ENCODE results near the gene TUBB3. TPM values are rescaled to one million over a fixed set of nuclear protein-coding genes. Genes with fewer than 3 reads are reported as not detected.
A peak's percentile ranks its signal among the peaks of the same experiment; 100 is the strongest.

TUBB3 gene
- total RNA-seq, 1 donor from 2014 or later: 459 TPM

- Histone ChIP-seq H3K36me3 (ENCODE audit: insufficient read depth, low read length) (peaks cover 11% of the 10 kb centered on the region), H3K4me1 (ENCODE audit: insufficient read depth, low read length) (peaks cover 20% of the 10 kb centered on the region), H2AFZ (ENCODE audit: low read depth, low read length) (no peak overlapping the region), H3K9me3 (ENCODE audit: insufficient read depth, low read depth, low read length) (peaks cover 13% of the 10 kb centered on the region), H3K27me3 (ENCODE audit: insufficient read depth, low read length) (no peaks in the 10 kb centered on the region), H3K4me2 (ENCODE audit: low read length) (peak overlapping the region; percentile 93), H3K27ac (ENCODE audit: low read depth, low read length) (no peak overlapping the region), H3K79me2 (ENCODE audit: insufficient read depth, low read length) (peaks cover 79% of the 10 kb centered on the region), H3K4me3 (ENCODE audit: insufficient read depth, low read depth, low read length) (peak overlapping the region; percentile 86), H3K9ac (ENCODE audit: low read length) (peak overlapping the region; percentile 95), H4K20me1 (ENCODE audit: insufficient read depth, low read length) (peaks cover 32% of the 10 kb centered on the region)
- Mint-ChIP-seq H3K27ac (ENCODE audit: unreplicated experiment) (peak overlapping the region; percentile 51), H3K9me3 (ENCODE audit: unreplicated experiment) (peaks cover 11% of the 10 kb centered on the region), H3K27me3 (ENCODE audit: low read depth, unreplicated experiment) (no peaks in the 10 kb centered on the region), H3K36me3 (ENCODE audit: low read depth, unreplicated experiment) (peaks cover 15% of the 10 kb centered on the region), H3K4me3 (ENCODE audit: unreplicated experiment) (peak overlapping the region; percentile 98), H3K4me1 (ENCODE audit: low read depth, unreplicated experiment) (peaks cover 14% of the 10 kb centered on the region)
- TF ChIP-seq CTCF (IDR thresholded peaks at IDR 0.05; ENCODE audit: insufficient read depth, low read depth, low read length): no peak
- TF ChIP-seq EZH2 (IDR thresholded peaks at IDR 0.05; ENCODE audit: insufficient read depth, low read length): no peak
- FAIRE-seq (no peak), DNase-seq (ENCODE audit: low read depth) (no peak)
These were observed 50.7 kb downstream of the TUBB3 start for GRCh38 chr16:89973654-89974335.

- peaks cover 13% of the 10 kb centered on the region for H3K9me3 ChIP-seq (ENCODE audit: insufficient read depth, low read depth, low read length)
- H3K36me3 ChIP-seq (ENCODE audit: insufficient read depth, low read length): peaks cover 12% of the 10 kb centered on the region
- H3K79me2 ChIP-seq (ENCODE audit: insufficient read depth, low read length): peaks cover 83% of the 10 kb centered on the region
- Mint-ChIP-seq H3K27me3 (ENCODE audit: low read depth, unreplicated experiment) (no peaks in the 10 kb centered on the region), H3K9me3 (ENCODE audit: unreplicated experiment) (peaks cover 11% of the 10 kb centered on the region), H3K27ac (ENCODE audit: unreplicated experiment) (no peak overlapping the region), H3K4me3 (ENCODE audit: unreplicated experiment) (peak overlapping the region; percentile 62), H3K4me1 (ENCODE audit: low read depth, unreplicated experiment) (peaks cover 14% of the 10 kb centered on the region), H3K36me3 (ENCODE audit: low read depth, unreplicated experiment) (peaks cover 17% of the 10 kb centered on the region)
- H3K9ac ChIP-seq (ENCODE audit: low read length): no peak overlapping the region
- peaks cover 20% of the 10 kb centered on the region for H3K4me1 ChIP-seq (ENCODE audit: insufficient read depth, low read length)
- FAIRE-seq (no peak), DNase-seq (ENCODE audit: low read depth) (no peak)
- H3K4me2 ChIP-seq (ENCODE audit: low read length): no peak overlapping the region
- TF ChIP-seq CTCF (IDR thresholded peaks at IDR 0.05; ENCODE audit: insufficient read depth, low read depth, low read length) (no peak), EZH2 (IDR thresholded peaks at IDR 0.05; ENCODE audit: insufficient read depth, low read length) (no peak)
- no peak overlapping the region for H3K4me3 ChIP-seq (ENCODE audit: insufficient read depth, low read depth, low read length)
- H3K27me3 ChIP-seq (ENCODE audit: insufficient read depth, low read length): no peaks in the 10 kb centered on the region
- H2AFZ ChIP-seq (ENCODE audit: low read depth, low read length): no peak overlapping the region
- no peak overlapping the region for H3K27ac ChIP-seq (ENCODE audit: low read depth, low read length)
- peaks cover 34% of the 10 kb centered on the region for H4K20me1 ChIP-seq (ENCODE audit: insufficient read depth, low read length)
These were observed 51.7 kb downstream of the TUBB3 start for GRCh38 chr16:89974870-89975269.

GRCh38 chr16:89981414-89981813 is 58.3 kb downstream of the TUBB3 start:
- Histone ChIP-seq H3K9me3 (ENCODE audit: insufficient read depth, low read depth, low read length) (no peaks in the 10 kb centered on the region), H3K27me3 (ENCODE audit: insufficient read depth, low read length) (no peaks in the 10 kb centered on the region), H3K36me3 (ENCODE audit: insufficient read depth, low read length) (peaks cover 34% of the 10 kb centered on the region), H3K4me3 (ENCODE audit: insufficient read depth, low read depth, low read length) (no peak overlapping the region), H3K9ac (ENCODE audit: low read length) (no peak overlapping the region), H4K20me1 (ENCODE audit: insufficient read depth, low read length) (peaks cover 22% of the 10 kb centered on the region), H2AFZ (ENCODE audit: low read depth, low read length) (no peak overlapping the region), H3K27ac (ENCODE audit: low read depth, low read length) (no peak overlapping the region), H3K4me2 (ENCODE audit: low read length) (no peak overlapping the region), H3K4me1 (ENCODE audit: insufficient read depth, low read length) (no peaks in the 10 kb centered on the region), H3K79me2 (ENCODE audit: insufficient read depth, low read length) (peaks cover 27% of the 10 kb centered on the region)
- no peak overlapping the region for H3K27ac Mint-ChIP-seq (ENCODE audit: unreplicated experiment)
- no peaks in the 10 kb centered on the region for H3K4me1 Mint-ChIP-seq (ENCODE audit: low read depth, unreplicated experiment)
- H3K27me3 Mint-ChIP-seq (ENCODE audit: low read depth, unreplicated experiment): no peaks in the 10 kb centered on the region
- H3K4me3 Mint-ChIP-seq (ENCODE audit: unreplicated experiment): no peak overlapping the region
- DNase-seq (ENCODE audit: low read depth) (no peak), FAIRE-seq (no peak)
- H3K36me3 Mint-ChIP-seq (ENCODE audit: low read depth, unreplicated experiment): peaks cover 22% of the 10 kb centered on the region
- no peaks in the 10 kb centered on the region for H3K9me3 Mint-ChIP-seq (ENCODE audit: unreplicated experiment)
- TF ChIP-seq EZH2 (IDR thresholded peaks at IDR 0.05; ENCODE audit: insufficient read depth, low read length) (no peak), CTCF (IDR thresholded peaks at IDR 0.05; ENCODE audit: insufficient read depth, low read depth, low read length) (no peak)
